Osteocyte (in vitro differentiated cells): ENCODE data around the gene TLCD5. TPM values are rescaled to one million over a fixed set of nuclear protein-coding genes. Genes with fewer than 3 reads are reported as not detected.
A peak's percentile ranks its signal among the peaks of the same experiment; 100 is the strongest.

Experiments
- DNase-seq: peaks from one replicate; pipeline ENCODE4 v3.0.0; 2021; ENCODE audit warnings: mixed read lengths; ENCODE audit not compliant: unreplicated experiment; ENCODE audit errors: extremely low spot score
- H3K27ac Mint-ChIP-seq: one replicate; pipeline ENCODE4 v1.8.0; 2021; ENCODE audit warnings: mild to moderate bottlenecking, mixed read lengths; ENCODE audit not compliant: unreplicated experiment
- H3K27me3 Mint-ChIP-seq: one replicate; pipeline ENCODE4 v1.8.0; 2021; ENCODE audit warnings: mixed read lengths; ENCODE audit not compliant: unreplicated experiment
- H3K36me3 Mint-ChIP-seq: one replicate; pipeline ENCODE4 v1.8.0; 2021; ENCODE audit warnings: mixed read lengths; ENCODE audit not compliant: unreplicated experiment
- H3K4me1 Mint-ChIP-seq: one replicate; pipeline ENCODE4 v1.8.0; 2021; ENCODE audit warnings: mixed read lengths; ENCODE audit not compliant: unreplicated experiment
- H3K4me3 Mint-ChIP-seq: one replicate; pipeline ENCODE4 v1.8.0; 2021; ENCODE audit warnings: mild to moderate bottlenecking, moderate library complexity, mixed read lengths; ENCODE audit not compliant: unreplicated experiment
- H3K9me3 Mint-ChIP-seq: one replicate; pipeline ENCODE4 v1.8.0; 2021; ENCODE audit warnings: mixed read lengths; ENCODE audit not compliant: unreplicated experiment
- total RNA-seq: library from RNA; stranded (reverse); gene quantifications from 2 replicates; pipeline ENCODE4 v1.2.1, GENCODE V29; 2021
- TF ChIP-seq, protein P1 (sequence below): fragments of 200-600 bp; sonication (generic); IDR thresholded peaks from 2 replicates; pipeline ENCODE4 v1.5.0; 2021; ENCODE audit warnings: antibody characterized with exemption, mild to moderate bottlenecking, moderate library complexity

TLCD5 gene
- total RNA-seq, 1 donor from 2014 or later, result 11.6 TPM

DNA sequence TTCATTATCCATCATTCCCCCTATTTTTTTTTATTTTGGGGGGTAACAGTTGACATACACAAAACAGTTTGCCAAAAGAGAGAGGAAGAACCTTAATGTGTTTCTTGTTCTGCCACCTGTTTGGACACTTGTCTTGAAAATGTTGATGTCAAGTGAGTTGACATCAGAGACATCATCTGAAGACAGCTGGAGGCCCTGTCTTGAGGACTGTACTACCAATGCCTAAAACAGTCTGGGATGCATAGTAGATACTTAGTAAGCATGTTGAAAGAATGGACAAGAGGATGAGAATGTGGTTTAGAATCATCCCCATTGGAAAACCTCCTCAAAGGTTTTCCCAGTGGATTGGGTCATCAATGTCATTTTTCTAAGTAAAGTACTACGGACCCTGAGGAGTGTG lies 8.7 kb downstream of the TLCD5 start:
- Mint-ChIP-seq H3K4me3 (no peak overlapping the region), H3K36me3 (peaks cover 6% of the 10 kb centered on the region), H3K4me1 (peaks cover 48% of the 10 kb centered on the region), H3K27me3 (no peaks in the 10 kb centered on the region), H3K27ac (no peak overlapping the region), H3K9me3 (no peaks in the 10 kb centered on the region)
- DNase-seq, result no peak
- TF ChIP-seq, protein P1, sequence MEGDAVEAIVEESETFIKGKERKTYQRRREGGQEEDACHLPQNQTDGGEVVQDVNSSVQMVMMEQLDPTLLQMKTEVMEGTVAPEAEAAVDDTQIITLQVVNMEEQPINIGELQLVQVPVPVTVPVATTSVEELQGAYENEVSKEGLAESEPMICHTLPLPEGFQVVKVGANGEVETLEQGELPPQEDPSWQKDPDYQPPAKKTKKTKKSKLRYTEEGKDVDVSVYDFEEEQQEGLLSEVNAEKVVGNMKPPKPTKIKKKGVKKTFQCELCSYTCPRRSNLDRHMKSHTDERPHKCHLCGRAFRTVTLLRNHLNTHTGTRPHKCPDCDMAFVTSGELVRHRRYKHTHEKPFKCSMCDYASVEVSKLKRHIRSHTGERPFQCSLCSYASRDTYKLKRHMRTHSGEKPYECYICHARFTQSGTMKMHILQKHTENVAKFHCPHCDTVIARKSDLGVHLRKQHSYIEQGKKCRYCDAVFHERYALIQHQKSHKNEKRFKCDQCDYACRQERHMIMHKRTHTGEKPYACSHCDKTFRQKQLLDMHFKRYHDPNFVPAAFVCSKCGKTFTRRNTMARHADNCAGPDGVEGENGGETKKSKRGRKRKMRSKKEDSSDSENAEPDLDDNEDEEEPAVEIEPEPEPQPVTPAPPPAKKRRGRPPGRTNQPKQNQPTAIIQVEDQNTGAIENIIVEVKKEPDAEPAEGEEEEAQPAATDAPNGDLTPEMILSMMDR, result no peak

DNA sequence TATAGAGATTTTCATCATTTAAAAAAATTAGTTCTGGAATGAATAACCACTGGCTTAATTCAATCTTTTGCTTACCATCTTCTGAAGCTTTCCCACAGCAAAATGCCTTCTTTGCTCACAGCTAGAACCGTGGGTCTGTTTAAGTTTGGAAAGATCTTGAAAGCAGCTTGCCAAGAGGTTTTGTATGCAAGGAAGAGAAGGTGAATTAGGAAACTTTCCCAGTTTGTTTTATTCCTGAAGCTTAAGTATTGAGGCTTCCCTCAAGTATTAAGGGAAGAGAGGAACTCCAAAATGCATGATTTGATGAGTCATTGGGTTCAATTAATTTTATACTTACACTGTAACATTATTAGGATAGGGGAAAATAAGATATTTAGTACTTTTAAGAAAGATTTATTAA lies 9.2 kb downstream of the TLCD5 start:
- H3K27ac Mint-ChIP-seq, result no peak overlapping the region
- no peak for DNase-seq
- H3K9me3 Mint-ChIP-seq, result no peaks in the 10 kb centered on the region
- TF ChIP-seq, protein P1, result no peak
- no peak overlapping the region for H3K4me3 Mint-ChIP-seq
- peaks cover 51% of the 10 kb centered on the region for H3K4me1 Mint-ChIP-seq
- no peaks in the 10 kb centered on the region for H3K27me3 Mint-ChIP-seq
- peaks cover 6% of the 10 kb centered on the region for H3K36me3 Mint-ChIP-seq

DNA sequence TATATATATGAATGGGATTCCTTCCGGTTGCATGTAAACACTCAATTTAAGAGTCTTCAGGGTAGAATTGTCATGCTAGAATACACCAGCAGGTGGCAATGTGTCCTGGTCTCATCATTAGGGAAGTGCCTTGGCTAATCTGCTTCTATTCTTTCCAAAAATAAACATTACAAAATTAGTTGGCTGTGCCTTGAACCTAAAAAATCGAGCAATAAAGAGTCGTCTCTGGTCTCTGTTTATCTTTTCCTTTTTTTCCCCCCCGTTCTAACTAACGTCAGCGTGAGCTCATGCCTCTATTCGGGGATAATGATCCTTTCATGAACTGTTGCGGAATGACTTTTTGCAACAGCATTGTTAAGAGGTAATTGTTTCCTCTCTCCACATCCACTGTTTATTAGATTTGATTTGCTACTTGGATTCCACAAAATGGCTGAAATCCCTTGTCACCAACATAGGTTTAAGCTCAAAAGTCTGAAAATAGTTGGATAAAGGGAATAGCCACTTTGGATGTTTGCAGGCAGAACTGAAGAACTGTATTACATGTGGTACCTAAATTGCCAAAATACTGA lies 9.9 kb downstream of the TLCD5 start:
- H3K4me3 Mint-ChIP-seq, result peak overlapping the region; percentile 72
- H3K36me3 Mint-ChIP-seq, result peaks cover 4% of the 10 kb centered on the region
- H3K27ac Mint-ChIP-seq, result peak overlapping the region; percentile 88
- TF ChIP-seq, protein P1, result peak; percentile 73
- H3K4me1 Mint-ChIP-seq, result peaks cover 52% of the 10 kb centered on the region
- H3K27me3 Mint-ChIP-seq, result no peaks in the 10 kb centered on the region
- no peak for DNase-seq
- no peaks in the 10 kb centered on the region for H3K9me3 Mint-ChIP-seq

DNA sequence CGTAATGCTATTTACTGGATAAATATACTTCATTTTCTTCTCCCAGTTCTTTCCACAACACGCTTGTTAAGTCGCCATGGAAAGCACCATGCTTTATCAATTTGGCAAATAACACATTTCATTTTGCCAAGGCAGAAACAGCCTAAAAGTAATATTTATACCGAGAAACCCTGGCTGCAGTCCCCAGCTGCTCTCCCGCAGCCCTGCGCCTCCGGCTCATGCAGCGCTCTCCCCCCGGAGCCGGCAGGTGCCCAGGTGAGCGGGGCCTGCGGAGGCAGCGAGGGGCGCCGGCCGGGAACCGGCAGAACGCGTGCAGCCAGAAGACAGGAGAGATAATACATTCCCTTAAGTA lies 10.4 kb downstream of the TLCD5 start:
- no peaks in the 10 kb centered on the region for H3K27me3 Mint-ChIP-seq
- H3K36me3 Mint-ChIP-seq, result no peaks in the 10 kb centered on the region
- TF ChIP-seq, protein P1, result no peak
- H3K4me1 Mint-ChIP-seq, result peaks cover 52% of the 10 kb centered on the region
- peak overlapping the region; percentile 88 for H3K27ac Mint-ChIP-seq
- no peak for DNase-seq
- peak overlapping the region; percentile 72 for H3K4me3 Mint-ChIP-seq
- H3K9me3 Mint-ChIP-seq, result no peaks in the 10 kb centered on the region

DNA sequence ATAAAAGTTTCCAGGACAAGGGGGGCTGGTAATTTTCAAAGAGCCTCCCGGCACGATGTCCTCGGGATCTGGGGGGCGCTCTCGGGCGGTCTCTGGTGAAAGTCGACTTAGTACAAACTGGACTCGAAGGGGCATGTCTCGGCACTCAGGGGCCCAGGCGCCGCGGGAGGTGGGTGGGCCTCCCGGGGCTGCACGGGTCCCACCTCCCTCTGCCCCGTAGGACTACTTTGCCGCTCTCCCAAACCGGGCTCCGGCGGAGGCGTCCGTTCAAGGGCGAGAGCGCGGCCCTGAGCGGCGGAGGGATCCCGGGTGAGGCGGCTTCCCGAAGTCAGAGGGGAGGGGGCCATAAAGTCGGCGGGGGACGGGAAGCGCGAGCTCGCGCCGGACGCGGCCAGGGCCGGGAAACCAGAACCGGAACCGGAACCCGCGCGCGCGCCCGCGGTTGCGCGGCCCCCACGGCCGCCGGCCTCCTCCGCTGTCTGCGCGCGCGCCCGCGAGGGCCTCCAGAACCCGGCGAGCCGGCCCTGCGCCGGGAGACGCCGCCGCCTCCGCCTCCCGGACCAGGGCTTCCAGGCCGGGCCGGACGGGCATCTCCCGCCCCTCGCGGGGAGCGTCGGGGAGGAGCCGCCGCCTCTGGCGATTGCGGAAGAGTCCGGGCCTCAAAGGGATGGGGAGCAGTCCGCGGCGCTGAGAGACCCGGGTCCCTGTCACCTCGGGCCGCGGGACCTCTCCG lies 11.0 kb downstream of the TLCD5 start, which contains the start of gene ARHGEF12:
Gene ARHGEF12, plus strand, starts transcription at position 506 of the 733 bp plus-strand sequence. CDS start 831 bp downstream, outside the sequence.
- no peaks in the 10 kb centered on the region for H3K9me3 Mint-ChIP-seq
- H3K27ac Mint-ChIP-seq, result peak within 1 kb of the TSS; percentile 95
- no peaks in the 10 kb centered on the region for H3K27me3 Mint-ChIP-seq
- TF ChIP-seq, protein P1, result peak; percentile 46
- peak; percentile 98 for DNase-seq
- peak within 1 kb of the TSS; percentile 96 for H3K4me3 Mint-ChIP-seq
- peaks cover 51% of the 10 kb centered on the region for H3K4me1 Mint-ChIP-seq
- no peaks in the 10 kb centered on the region for H3K36me3 Mint-ChIP-seq
